ENCODE measurements around the gene BCAS1.

DNA sequence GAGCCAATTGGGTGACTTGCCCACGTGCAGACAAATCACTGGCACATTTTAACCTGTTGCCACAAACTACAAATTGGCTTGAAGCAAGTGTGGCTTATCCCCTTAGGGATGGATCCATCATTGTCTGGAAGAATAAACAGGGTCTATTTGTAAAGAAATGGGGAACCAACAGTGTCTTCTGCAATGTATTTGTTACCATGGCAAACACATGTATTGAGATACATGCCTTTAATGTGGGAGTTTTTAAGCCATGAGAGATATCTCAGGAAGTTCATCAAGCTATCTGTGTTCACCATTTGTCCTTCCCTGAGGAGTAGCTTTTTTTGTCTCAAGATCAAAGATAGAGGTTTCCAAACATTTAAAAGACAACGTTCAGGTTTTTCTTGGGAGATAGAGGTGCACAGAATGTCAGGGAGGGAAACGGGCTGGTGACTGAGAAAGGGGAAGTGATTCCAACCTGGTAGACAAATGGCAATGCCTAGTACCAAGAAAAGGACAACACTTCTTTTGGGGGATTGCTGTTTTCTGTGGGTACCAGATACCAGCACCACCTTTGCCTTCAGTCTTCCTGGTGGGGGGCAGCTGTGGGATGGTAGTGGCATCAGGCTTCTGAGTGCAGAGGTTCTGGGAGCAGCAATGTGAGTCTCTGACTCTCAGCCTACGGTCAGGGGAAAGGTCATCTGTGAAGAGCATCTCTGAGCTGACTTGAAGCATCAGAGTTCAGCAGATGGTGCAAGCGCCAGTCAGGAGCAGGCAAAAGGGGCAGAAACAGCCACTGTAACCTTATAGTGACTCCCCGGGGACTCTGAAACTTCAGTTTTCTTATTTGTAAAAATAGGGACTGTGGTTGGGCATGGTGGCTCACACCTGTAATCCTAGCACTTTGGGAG, 20.1 kb upstream of the BCAS1 start:
- TF ChIP-seq YY1 (IDR thresholded peaks at IDR 0.05; ENCODE audit: insufficient read depth, insufficient read length) (no peak), ZNF274 (IDR thresholded peaks at IDR 0.05; ENCODE audit: low read depth, low read length) (no peak)

All from NT2/D1 (cell line).